ENCODE results near the gene IFI30.

DNA sequence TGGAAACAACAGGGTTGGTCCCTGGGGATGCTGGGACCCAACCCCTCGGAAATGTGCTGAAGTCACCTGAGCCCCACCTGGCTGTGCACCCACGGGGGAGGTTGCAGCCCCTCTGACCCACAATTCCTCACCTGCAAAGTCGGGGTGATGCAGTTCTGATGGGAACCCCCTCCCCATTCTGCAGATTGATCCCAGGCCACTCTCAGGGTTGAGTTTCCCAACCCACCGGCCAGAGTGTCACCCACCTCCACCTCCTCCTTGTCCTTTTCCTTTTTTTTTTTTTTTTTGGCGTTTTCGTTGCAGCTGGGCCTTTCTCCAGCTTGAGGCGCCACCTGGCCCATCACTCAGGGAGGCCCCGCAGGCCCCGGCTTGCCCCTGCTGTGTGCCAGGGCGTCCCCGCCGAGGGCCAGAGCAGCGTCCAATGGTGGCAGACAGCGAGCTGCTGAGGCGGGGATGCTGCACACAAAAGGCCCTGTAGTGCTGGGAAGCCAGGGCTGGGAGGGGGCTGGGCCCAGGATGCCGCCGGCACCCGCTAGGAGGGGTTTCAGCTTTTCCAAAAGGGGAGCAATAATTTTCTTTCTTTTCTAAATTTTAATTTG lies 16.0 kb upstream of the IFI30 start:
- TF ChIP-seq POLR2A (IDR thresholded peaks at IDR 0.05) = no peak
- TF ChIP-seq, protein P1, sequence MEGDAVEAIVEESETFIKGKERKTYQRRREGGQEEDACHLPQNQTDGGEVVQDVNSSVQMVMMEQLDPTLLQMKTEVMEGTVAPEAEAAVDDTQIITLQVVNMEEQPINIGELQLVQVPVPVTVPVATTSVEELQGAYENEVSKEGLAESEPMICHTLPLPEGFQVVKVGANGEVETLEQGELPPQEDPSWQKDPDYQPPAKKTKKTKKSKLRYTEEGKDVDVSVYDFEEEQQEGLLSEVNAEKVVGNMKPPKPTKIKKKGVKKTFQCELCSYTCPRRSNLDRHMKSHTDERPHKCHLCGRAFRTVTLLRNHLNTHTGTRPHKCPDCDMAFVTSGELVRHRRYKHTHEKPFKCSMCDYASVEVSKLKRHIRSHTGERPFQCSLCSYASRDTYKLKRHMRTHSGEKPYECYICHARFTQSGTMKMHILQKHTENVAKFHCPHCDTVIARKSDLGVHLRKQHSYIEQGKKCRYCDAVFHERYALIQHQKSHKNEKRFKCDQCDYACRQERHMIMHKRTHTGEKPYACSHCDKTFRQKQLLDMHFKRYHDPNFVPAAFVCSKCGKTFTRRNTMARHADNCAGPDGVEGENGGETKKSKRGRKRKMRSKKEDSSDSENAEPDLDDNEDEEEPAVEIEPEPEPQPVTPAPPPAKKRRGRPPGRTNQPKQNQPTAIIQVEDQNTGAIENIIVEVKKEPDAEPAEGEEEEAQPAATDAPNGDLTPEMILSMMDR (IDR thresholded peaks at IDR 0.05) = no peak
